A549 (cell line): ENCODE data around the gene TSPAN3. TPM values are rescaled to one million over a fixed set of nuclear protein-coding genes. Genes with fewer than 3 reads are reported as not detected.

Experiments
- ATAC-seq, 2 experiments: fragments of 200-7000 bp in 1 of 2; fragments of >200 bp in 1 of 2; cut with Nextera tagmentation in 1 of 2; cut with Tn5 transposase in 1 of 2; 3 replicates each; pipeline versions ENCODE4 v1.8.0 to v1.9.1; 2018 to 2020; ENCODE audit warnings: mild to moderate bottlenecking in 1 of 2, moderate library complexity in 1 of 2
- CTCF ChIA-PET: fragments of 300-600 bp; sonication (Branson Sonifier 250); formaldehyde crosslinking; extraction: SDS; loops from one replicate; lab custom pipeline; 2021; ENCODE audit warnings: antibody characterized with exemption, inconsistent platforms; lab: Yijun Ruan, JAX
- POLR2A ChIA-PET: fragments of 350-600 bp; formaldehyde crosslinking; extraction: SDS; loops from one replicate; lab custom pipeline; 2021; ENCODE audit warnings: antibody characterized with exemption, inconsistent platforms; lab: Yijun Ruan, JAX
- DNase-seq, 2 experiments: peaks; one replicate each; pipeline versions ENCODE4 v3.0.0 to v3.0.0-alpha.2; 2011 to 2016; ENCODE audit warnings: low read depth in 1 of 2, low spot score in 1 of 2
- FAIRE-seq: peaks from 2 replicates; lab custom pipeline; 2011; peaks lifted over from hg19 to GRCh38; lab: Jason Lieb, UNC
- H3K27ac ChIP-seq, 2 experiments: fragments of >200 bp; sonication (Bioruptor Twin); formaldehyde crosslinking; 3 replicates each; pipeline ENCODE4 v1.5.1; 2016 to 2017
- H3K4me1 ChIP-seq: fragments of >200 bp; sonication (Bioruptor Twin); formaldehyde crosslinking; 3 replicates; pipeline ENCODE4 v1.6.1; 2016
- H3K4me2 ChIP-seq: fragments of >200 bp; sonication (Bioruptor Twin); formaldehyde crosslinking; 3 replicates; pipeline ENCODE4 v1.6.1; 2016
- H3K4me3 ChIP-seq: fragments of >200 bp; sonication (Bioruptor Twin); formaldehyde crosslinking; 3 replicates; pipeline ENCODE4 v1.5.1; 2016
- H3K9me3 ChIP-seq: fragments of >200 bp; sonication (Bioruptor Twin); formaldehyde crosslinking; 3 replicates; pipeline ENCODE4 v1.6.1; 2016
- CBX8 ChIP-seq: fragments of 200-600 bp; sonication (generic); IDR thresholded peaks from 2 replicates; pipeline ENCODE4 v1.6.1; 2016
- CEBPB ChIP-seq, 2 experiments: fragments of >200 bp in 1 of 2; sonication (Bioruptor Twin) in 1 of 2; formaldehyde crosslinking in 1 of 2; IDR thresholded peaks; 2 replicates each; pipeline ENCODE4 v1.6.1; 2012 to 2016
- CHD4 ChIP-seq: fragments of 200-600 bp; sonication (generic); IDR thresholded peaks from 2 replicates; pipeline ENCODE4 v1.6.1; 2016; ENCODE audit warnings: antibody characterized with exemption, mild to moderate bottlenecking, borderline replicate concordance
- CTCF ChIP-seq: fragments of >200 bp; sonication (Bioruptor Twin); formaldehyde crosslinking; IDR thresholded peaks from 3 replicates; pipeline ENCODE4 v1.5.1; 2016
- EHMT2 ChIP-seq: fragments of 200-600 bp; sonication (generic); IDR thresholded peaks from 2 replicates; pipeline ENCODE4 v1.6.1; 2016; ENCODE audit warnings: antibody characterized with exemption, low read depth, mild to moderate bottlenecking, moderate library complexity
- ESRRA ChIP-seq: fragments of 150-350 bp; IDR thresholded peaks from 2 replicates; pipeline ENCODE4 v1.6.1; 2014; ENCODE audit warnings: mild to moderate bottlenecking, low read length, borderline replicate concordance
- FOSL2 ChIP-seq, 2 experiments: fragments of 450-650 bp in 1 of 2; fragments of >200 bp in 1 of 2; sonication (Bioruptor Twin) in 1 of 2; formaldehyde crosslinking; IDR thresholded peaks; 2 replicates each; pipeline versions ENCODE4 v1.5.0 to v1.6.1; 2016 to 2020; ENCODE audit warnings: mild to moderate bottlenecking in 1 of 2, moderate library complexity in 1 of 2
- HDAC2 ChIP-seq: fragments of 200-600 bp; sonication (generic); IDR thresholded peaks from 2 replicates; pipeline ENCODE4 v1.6.1; 2016
- HOXB13 ChIP-seq: fragments of 250-450 bp; sonication (Bioruptor Pico); IDR thresholded peaks from 2 replicates; pipeline ENCODE4 v1.5.0; 2020; ENCODE audit warnings: low read depth, mild to moderate bottlenecking, moderate library complexity
- HOXB5 ChIP-seq: fragments of 250-450 bp; sonication (Bioruptor Pico); IDR thresholded peaks from 2 replicates; pipeline ENCODE4 v1.5.0; 2020; ENCODE audit warnings: mild to moderate bottlenecking, moderate library complexity
- MYC ChIP-seq: IDR thresholded peaks from 2 replicates; pipeline ENCODE4 v1.6.1; 2012; ENCODE audit warnings: mild to moderate bottlenecking, inconsistent platforms, low read length, improper control_type of control experiment, borderline replicate concordance
- NR3C1 ChIP-seq: fragments of >200 bp; sonication (Bioruptor Twin); formaldehyde crosslinking; IDR thresholded peaks from 3 replicates; pipeline ENCODE4 v1.6.1; 2017
- POLR2AphosphoS2 ChIP-seq: conservative IDR thresholded peaks from 2 replicates; pipeline ENCODE4 v1.6.1; 2012; ENCODE audit warnings: low read length, improper control_type of control experiment, inconsistent platforms
- RARB ChIP-seq: fragments of 250-450 bp; sonication (Bioruptor Pico); IDR thresholded peaks from 2 replicates; pipeline ENCODE4 v1.8.0; 2021; ENCODE audit warnings: mild to moderate bottlenecking, moderate library complexity
- RCOR1 ChIP-seq: fragments of 150-350 bp; IDR thresholded peaks from 2 replicates; pipeline ENCODE4 v1.6.1; 2014; ENCODE audit warnings: antibody characterized with exemption, low read length, low read depth
- ZC3H11A ChIP-seq: fragments of 450-650 bp; IDR thresholded peaks from 2 replicates; pipeline ENCODE4 v1.6.1; 2014; ENCODE audit warnings: antibody characterized with exemption, mild to moderate bottlenecking
- ZFP36 ChIP-seq: fragments of 450-650 bp; IDR thresholded peaks from 2 replicates; pipeline ENCODE4 v1.6.1; 2014; ENCODE audit warnings: borderline replicate concordance; ENCODE audit not compliant: partially characterized antibody
- WGBS: methylation state at CpG from one replicate; pipeline ENCODE4 v1.1.6; 2017; ENCODE audit errors: missing lambda C conversion rate; 5-methylcytosine and 5-hydroxymethylcytosine counted together
- polyA plus RNA-seq, 4 experiments: library from polyadenylated mRNA; depleted of rRNA in 3 of 4; stranded (reverse); fragments of >200 nt; fragmentation: RNase III in 1 of 4; extraction: RNeasy Plus Mini Kit Qiagen cat#74134 plus additional on column Dnase treatment in 1 of 4; gene quantifications; 2 replicates in 3 of 4; 3 replicates in 1 of 4; pipeline ENCODE4 v1.2.3, GENCODE V29; 2011 to 2017
- TF ChIP-seq, protein P1 (sequence below): fragments of 250-450 bp; sonication (Bioruptor Pico); IDR thresholded peaks from 2 replicates; pipeline ENCODE4 v1.5.0; 2021; ENCODE audit warnings: mild to moderate bottlenecking, moderate library complexity, borderline replicate concordance
- TF ChIP-seq, protein P2 (sequence below): fragments of 250-450 bp; sonication (Bioruptor Pico); IDR thresholded peaks from 2 replicates; pipeline ENCODE4 v1.5.0; 2020; ENCODE audit warnings: low read depth, mild to moderate bottlenecking, moderate library complexity

The TSPAN3 gene
- polyA plus RNA-seq, 2 of the 4 experiments (the other 2 are of a cell fraction) = 362 to 636 TPM

GRCh38 chr15:77004189-77004588, 66.7 kb downstream of the TSPAN3 start (continued):
- TF ChIP-seq HOXB13 (CRISPR knock-in tag) = no peak

- WGBS = 68% methylated on average over 16 of the region's 16 CpGs
- FAIRE-seq = no peak
- Histone ChIP-seq H3K4me3 (no peak overlapping the region), H3K4me1 (no peaks in the 10 kb centered on the region)
- POLR2A ChIA-PET = no interaction called here
- no peak for TF ChIP-seq ZFP36
- TF ChIP-seq HOXB13 (CRISPR knock-in tag) = no peak
- no peak for TF ChIP-seq CHD4
- no peak for TF ChIP-seq ZC3H11A
- no peak for TF ChIP-seq CBX8
- TF ChIP-seq, protein P1, sequence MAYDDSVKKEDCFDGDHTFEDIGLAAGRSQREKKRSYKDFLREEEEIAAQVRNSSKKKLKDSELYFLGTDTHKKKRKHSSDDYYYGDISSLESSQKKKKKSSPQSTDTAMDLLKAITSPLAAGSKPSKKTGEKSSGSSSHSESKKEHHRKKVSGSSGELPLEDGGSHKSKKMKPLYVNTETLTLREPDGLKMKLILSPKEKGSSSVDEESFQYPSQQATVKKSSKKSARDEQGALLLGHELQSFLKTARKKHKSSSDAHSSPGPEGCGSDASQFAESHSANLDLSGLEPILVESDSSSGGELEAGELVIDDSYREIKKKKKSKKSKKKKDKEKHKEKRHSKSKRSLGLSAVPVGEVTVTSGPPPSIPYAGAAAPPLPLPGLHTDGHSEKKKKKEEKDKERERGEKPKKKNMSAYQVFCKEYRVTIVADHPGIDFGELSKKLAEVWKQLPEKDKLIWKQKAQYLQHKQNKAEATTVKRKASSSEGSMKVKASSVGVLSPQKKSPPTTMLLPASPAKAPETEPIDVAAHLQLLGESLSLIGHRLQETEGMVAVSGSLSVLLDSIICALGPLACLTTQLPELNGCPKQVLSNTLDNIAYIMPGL (CRISPR knock-in tag) = no peak
- TF ChIP-seq POLR2AphosphoS2 = no peak
- TF ChIP-seq, protein P2, sequence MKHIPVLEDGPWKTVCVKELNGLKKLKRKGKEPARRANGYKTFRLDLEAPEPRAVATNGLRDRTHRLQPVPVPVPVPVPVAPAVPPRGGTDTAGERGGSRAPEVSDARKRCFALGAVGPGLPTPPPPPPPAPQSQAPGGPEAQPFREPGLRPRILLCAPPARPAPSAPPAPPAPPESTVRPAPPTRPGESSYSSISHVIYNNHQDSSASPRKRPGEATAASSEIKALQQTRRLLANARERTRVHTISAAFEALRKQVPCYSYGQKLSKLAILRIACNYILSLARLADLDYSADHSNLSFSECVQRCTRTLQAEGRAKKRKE (CRISPR knock-in tag) = no peak
- TF ChIP-seq FOSL2 (IDR thresholded peaks at IDR 0.05) = no peak
- TF ChIP-seq FOSL2 (CRISPR knock-in tag; IDR thresholded peaks at IDR 0.05) = no peak
- TF ChIP-seq, all 56 proteins: peak for 0
- no peak overlapping the region for H3K4me2 ChIP-seq
- ATAC-seq (no peak), DNase-seq (no peak)
- no peaks in the 10 kb centered on the region for H3K9me3 ChIP-seq
- no peak overlapping the region for H3K27ac ChIP-seq
- CTCF ChIA-PET = no interaction called here
Observed at GRCh38 chr15:77002954-77003912, 67.7 kb downstream of the TSPAN3 start.

- Histone ChIP-seq H3K4me2 (no peak overlapping the region), H3K9me3 (no peaks in the 10 kb centered on the region), H3K27ac (no peak overlapping the region), H3K4me3 (no peak overlapping the region), H3K4me1 (no peaks in the 10 kb centered on the region)
- WGBS = 59% methylated on average over 7 of the region's 7 CpGs
- CTCF ChIA-PET = interaction anchor here (2.8 kb wide), 1 partner anchor 22 kb away, joined by 9 read pairs; no protein-coding TSS in a partner anchor
- DNase-seq = no peak
- peak; percentile 23 for FAIRE-seq
- POLR2A ChIA-PET = no interaction called here
- no peak for ATAC-seq
- TF ChIP-seq MYC (no peak), HOXB5 (CRISPR knock-in tag) (no peak), ESRRA (no peak), CEBPB (IDR thresholded peaks at IDR 0.05) (no peak), RARB (CRISPR knock-in tag) (no peak), HDAC2 (no peak), RCOR1 (no peak), CBX8 (no peak), EHMT2 (no peak), NR3C1 (no peak), CTCF (no peak)
- TF ChIP-seq, all 56 proteins: peak for 0
Observed at GRCh38 chr15:77002436-77002835, 68.5 kb downstream of the TSPAN3 start.
